Stomach (tissue), 4 donors: ENCODE results near the gene ACAA1.

Source experiments
- CTCF ChIP-seq, 7 experiments: fragments of 450-650 bp in 4 of 7; fragments of 200-600 bp in 3 of 7; sonication (generic) in 3 of 7; IDR thresholded peaks; one replicate each; pipeline ENCODE4 v1.5.1; 2016 to 2019; ENCODE audit warnings: antibody characterized with exemption in 7 of 7, control low read depth in 2 of 7, mild to moderate bottlenecking in 1 of 7
- POLR2A ChIP-seq, 4 donors: fragments of 450-650 bp; IDR thresholded peaks; one replicate each; pipeline ENCODE4 v1.6.1; 2016; ENCODE audit warnings: antibody characterized with exemption in 4 of 4, control low read depth in 2 of 4, mild to moderate bottlenecking in 1 of 4, moderate library complexity in 1 of 4
- POLR2AphosphoS5 ChIP-seq, 3 donors: sonication (generic); formaldehyde crosslinking; IDR thresholded peaks; one replicate each; pipeline ENCODE4 v1.6.1; 2016; ENCODE audit warnings: antibody characterized with exemption in 3 of 3

- TF ChIP-seq CTCF (IDR thresholded peaks at IDR 0.05) = no peak
- no peak for TF ChIP-seq POLR2AphosphoS5 (IDR thresholded peaks at IDR 0.05)
- no peak for TF ChIP-seq POLR2A (IDR thresholded peaks at IDR 0.05)
These were observed 25.7 kb downstream of the ACAA1 start for GRCh38 chr3:38111201-38111600.
